ENCODE measurements around the gene RBM44. TPM values are rescaled to one million over a fixed set of nuclear protein-coding genes. Genes with fewer than 3 reads are reported as not detected.

The RBM44 gene
- total RNA-seq, 1 experiment from 2014 or later: 0.14 TPM

DNA sequence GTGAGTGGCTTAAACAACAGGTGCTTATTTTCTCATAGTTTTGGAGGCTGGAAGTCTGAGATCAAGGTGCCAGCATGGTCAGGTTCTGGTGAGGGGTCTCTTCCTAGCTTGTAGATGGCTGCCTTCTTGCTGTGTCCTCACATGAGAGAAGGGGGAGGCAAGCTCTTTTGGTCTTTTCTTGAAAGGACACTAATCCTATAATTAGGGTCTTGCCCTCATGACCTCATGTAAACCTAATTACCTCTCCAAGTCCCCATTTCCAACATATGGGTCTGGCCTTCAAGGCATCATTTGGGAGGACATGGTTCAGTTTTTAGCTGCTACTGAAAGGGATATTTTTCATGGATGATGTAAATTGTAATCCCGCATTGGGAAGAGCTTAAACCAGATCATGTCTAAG, 18.0 kb downstream of the RBM44 start:
- DNase-seq: no peak
- Mint-ChIP-seq H3K27me3 (ENCODE audit: insufficient read depth, unreplicated experiment) (peaks cover 12% of the 10 kb centered on the region), H3K27ac (ENCODE audit: unreplicated experiment) (no peak overlapping the region), H3K9me3 (ENCODE audit: unreplicated experiment) (no peaks in the 10 kb centered on the region), H3K36me3 (ENCODE audit: insufficient read depth, unreplicated experiment) (no peaks in the 10 kb centered on the region), H3K4me3 (ENCODE audit: unreplicated experiment) (no peak overlapping the region), H3K4me1 (ENCODE audit: low read depth, unreplicated experiment) (no peaks in the 10 kb centered on the region)
- no TSS peak for BruUV-seq (replicated peaks)
- POLR2A ChIA-PET: no interaction called here
- Histone ChIP-seq H3K4me3 (ENCODE audit: low read depth, low read length) (no peak overlapping the region), H3K27me3 (replicated peaks; ENCODE audit: control insufficient read depth, insufficient read depth, low read length) (no peaks in the 10 kb centered on the region), H3K9me3 (no peaks in the 10 kb centered on the region), H3K4me1 (no peaks in the 10 kb centered on the region), H3K36me3 (ENCODE audit: control insufficient read depth, insufficient read depth, low read length) (no peaks in the 10 kb centered on the region)
- intact Hi-C loops (cut with micrococcal nuclease; ENCODE audit: unreplicated experiment): no loop called here
- CTCF ChIA-PET: no interaction called here
- TF ChIP-seq, protein P1, sequence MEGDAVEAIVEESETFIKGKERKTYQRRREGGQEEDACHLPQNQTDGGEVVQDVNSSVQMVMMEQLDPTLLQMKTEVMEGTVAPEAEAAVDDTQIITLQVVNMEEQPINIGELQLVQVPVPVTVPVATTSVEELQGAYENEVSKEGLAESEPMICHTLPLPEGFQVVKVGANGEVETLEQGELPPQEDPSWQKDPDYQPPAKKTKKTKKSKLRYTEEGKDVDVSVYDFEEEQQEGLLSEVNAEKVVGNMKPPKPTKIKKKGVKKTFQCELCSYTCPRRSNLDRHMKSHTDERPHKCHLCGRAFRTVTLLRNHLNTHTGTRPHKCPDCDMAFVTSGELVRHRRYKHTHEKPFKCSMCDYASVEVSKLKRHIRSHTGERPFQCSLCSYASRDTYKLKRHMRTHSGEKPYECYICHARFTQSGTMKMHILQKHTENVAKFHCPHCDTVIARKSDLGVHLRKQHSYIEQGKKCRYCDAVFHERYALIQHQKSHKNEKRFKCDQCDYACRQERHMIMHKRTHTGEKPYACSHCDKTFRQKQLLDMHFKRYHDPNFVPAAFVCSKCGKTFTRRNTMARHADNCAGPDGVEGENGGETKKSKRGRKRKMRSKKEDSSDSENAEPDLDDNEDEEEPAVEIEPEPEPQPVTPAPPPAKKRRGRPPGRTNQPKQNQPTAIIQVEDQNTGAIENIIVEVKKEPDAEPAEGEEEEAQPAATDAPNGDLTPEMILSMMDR (IDR thresholded peaks at IDR 0.05; ENCODE audit: insufficient read depth in 1 of 2, low read depth in 1 of 2, low read length in 1 of 2, severe bottlenecking in 1 of 2, unreplicated experiment in 1 of 2): no peak

- DNase-seq: no peak
- Mint-ChIP-seq H3K9me3 (ENCODE audit: unreplicated experiment) (no peaks in the 10 kb centered on the region), H3K27me3 (ENCODE audit: insufficient read depth, unreplicated experiment) (peaks cover 4% of the 10 kb centered on the region), H3K4me3 (ENCODE audit: unreplicated experiment) (no peak overlapping the region), H3K4me1 (ENCODE audit: low read depth, unreplicated experiment) (no peaks in the 10 kb centered on the region), H3K27ac (ENCODE audit: unreplicated experiment) (no peak overlapping the region), H3K36me3 (ENCODE audit: insufficient read depth, unreplicated experiment) (no peaks in the 10 kb centered on the region)
- H3K9me3 ChIP-seq: no peaks in the 10 kb centered on the region
- ChIA-PET POLR2A (no interaction called here), CTCF (no interaction called here)
- H3K4me1 ChIP-seq: no peaks in the 10 kb centered on the region
- no peaks in the 10 kb centered on the region for H3K27me3 ChIP-seq (replicated peaks; ENCODE audit: control insufficient read depth, insufficient read depth, low read length)
- intact Hi-C loops (cut with micrococcal nuclease; ENCODE audit: unreplicated experiment): no loop called here
- H3K36me3 ChIP-seq (ENCODE audit: control insufficient read depth, insufficient read depth, low read length): no peaks in the 10 kb centered on the region
- BruUV-seq (replicated peaks): no TSS peak
- TF ChIP-seq, protein P1 (IDR thresholded peaks at IDR 0.05; ENCODE audit: insufficient read depth in 1 of 2, low read depth in 1 of 2, low read length in 1 of 2, severe bottlenecking in 1 of 2, unreplicated experiment in 1 of 2): no peak
- no peak overlapping the region for H3K4me3 ChIP-seq (ENCODE audit: low read depth, low read length)
Observed at GRCh38 chr2:237818066-237818473, 19.5 kb downstream of the RBM44 start.

- Mint-ChIP-seq H3K4me1 (ENCODE audit: low read depth, unreplicated experiment) (no peaks in the 10 kb centered on the region), H3K27me3 (ENCODE audit: insufficient read depth, unreplicated experiment) (peaks cover 3% of the 10 kb centered on the region), H3K4me3 (ENCODE audit: unreplicated experiment) (no peak overlapping the region), H3K36me3 (ENCODE audit: insufficient read depth, unreplicated experiment) (no peaks in the 10 kb centered on the region), H3K27ac (ENCODE audit: unreplicated experiment) (no peak overlapping the region), H3K9me3 (ENCODE audit: unreplicated experiment) (no peaks in the 10 kb centered on the region)
- Histone ChIP-seq H3K4me1 (no peaks in the 10 kb centered on the region), H3K4me3 (ENCODE audit: low read depth, low read length) (no peak overlapping the region), H3K36me3 (ENCODE audit: control insufficient read depth, insufficient read depth, low read length) (no peaks in the 10 kb centered on the region), H3K9me3 (no peaks in the 10 kb centered on the region), H3K27me3 (replicated peaks; ENCODE audit: control insufficient read depth, insufficient read depth, low read length) (no peaks in the 10 kb centered on the region)
- TF ChIP-seq, protein P1 (IDR thresholded peaks at IDR 0.05; ENCODE audit: insufficient read depth in 1 of 2, low read depth in 1 of 2, low read length in 1 of 2, severe bottlenecking in 1 of 2, unreplicated experiment in 1 of 2): no peak
- intact Hi-C loops (cut with micrococcal nuclease; ENCODE audit: unreplicated experiment): no loop called here
- ChIA-PET POLR2A (no interaction called here), CTCF (no interaction called here)
- no peak for DNase-seq
- BruUV-seq (replicated peaks): no TSS peak
Observed at GRCh38 chr2:237819231-237819630, 20.7 kb downstream of the RBM44 start.
